HepG2 (cell line): Measurements from ENCODE around the gene PLEKHG2. TPM values are rescaled to one million over a fixed set of nuclear protein-coding genes. Genes with fewer than 3 reads are reported as not detected.

Experiments used
- HCFC1 ChIP-seq: fragments of 150-350 bp; IDR thresholded peaks from 2 replicates; pipeline ENCODE4 v1.6.1; 2014; ENCODE audit warnings: low read depth, low read length
- HNRNPH1 ChIP-seq: fragments of 200-400 bp; formaldehyde crosslinking; optimal IDR thresholded peaks from 2 replicates; pipeline ENCODE3; 2017; ENCODE audit warnings: mild to moderate bottlenecking, low read depth, low read length
- KDM1A ChIP-seq: IDR thresholded peaks from 2 replicates; pipeline ENCODE4 v1.6.1; 2016; ENCODE audit warnings: missing compliant biosample characterization
- NCOA5 ChIP-seq: sonication (generic); formaldehyde crosslinking; IDR thresholded peaks from 2 replicates; pipeline ENCODE4 v1.4.0; 2020; ENCODE audit warnings: missing genetic modification reagents
- PHF21A ChIP-seq: sonication (generic); formaldehyde crosslinking; IDR thresholded peaks from 2 replicates; pipeline ENCODE4 v1.5.0; 2020; ENCODE audit warnings: mild to moderate bottlenecking, missing genetic modification reagents
- POLR2AphosphoS2 ChIP-seq: IDR thresholded peaks from 2 replicates; pipeline ENCODE4 v1.6.1; 2011; ENCODE audit warnings: low read depth, low read length, improper control_type of control experiment
- RAD21 ChIP-seq: fragments of 450-650 bp; formaldehyde crosslinking; IDR thresholded peaks from 2 replicates; pipeline ENCODE4 v1.5.0; 2020; ENCODE audit warnings: mild to moderate bottlenecking
- RORA ChIP-seq: sonication (generic); formaldehyde crosslinking; IDR thresholded peaks from 2 replicates; pipeline ENCODE4 v1.5.0; 2020; ENCODE audit warnings: mild to moderate bottlenecking, missing genetic modification reagents, moderate library complexity
- SCMH1 ChIP-seq: sonication (generic); formaldehyde crosslinking; IDR thresholded peaks from 2 replicates; pipeline ENCODE4 v1.9.0; 2021; ENCODE audit warnings: missing genetic modification reagents, mild to moderate bottlenecking, borderline replicate concordance
- SIN3A ChIP-seq: IDR thresholded peaks from 2 replicates; pipeline ENCODE4 v1.6.1; 2011; ENCODE audit warnings: low read depth, mild to moderate bottlenecking, control low read depth, low read length, borderline replicate concordance
- SP2 ChIP-seq: sonication (generic); formaldehyde crosslinking; IDR thresholded peaks from 2 replicates; pipeline ENCODE4 v1.5.1; 2020; ENCODE audit warnings: mild to moderate bottlenecking, missing genetic modification reagents
- ZKSCAN1 ChIP-seq: fragments of 150-350 bp; IDR thresholded peaks from 2 replicates; pipeline ENCODE4 v1.6.1; 2014; ENCODE audit warnings: low read length
- ZMYM3 ChIP-seq: sonication (generic); formaldehyde crosslinking; IDR thresholded peaks from 2 replicates; pipeline ENCODE4 v1.5.1; 2020; ENCODE audit warnings: mild to moderate bottlenecking, missing genetic modification reagents
- ZNF143 ChIP-seq: sonication (generic); formaldehyde crosslinking; IDR thresholded peaks from 2 replicates; pipeline ENCODE4 v1.4.0; 2020; ENCODE audit warnings: missing genetic modification reagents
- ZNF552 ChIP-seq: sonication (generic); formaldehyde crosslinking; IDR thresholded peaks from 2 replicates; pipeline ENCODE4 v1.9.0; 2022; ENCODE audit warnings: missing genetic modification reagents, mild to moderate bottlenecking, borderline replicate concordance
- ZNF556 ChIP-seq: sonication (generic); formaldehyde crosslinking; IDR thresholded peaks from 2 replicates; pipeline ENCODE4 v1.4.0; 2020; ENCODE audit warnings: mild to moderate bottlenecking, missing genetic modification reagents, borderline replicate concordance
- ZNF577 ChIP-seq: sonication (generic); formaldehyde crosslinking; IDR thresholded peaks from 2 replicates; pipeline ENCODE4 v1.4.0; 2020; ENCODE audit warnings: mild to moderate bottlenecking, low read depth, missing genetic modification reagents, borderline replicate concordance
- ZNF614 ChIP-seq: IDR thresholded peaks from 2 replicates; pipeline ENCODE4 v1.6.1; 2018; ENCODE audit warnings: missing biosample characterization, missing genetic modification reagents, inconsistent platforms, borderline replicate concordance
- ZNF841 ChIP-seq: sonication (generic); formaldehyde crosslinking; IDR thresholded peaks from 2 replicates; pipeline ENCODE4 v1.8.1; 2023; ENCODE audit warnings: missing genetic modification reagents, borderline replicate concordance
- polyA plus RNA-seq, 8 experiments: library from polyadenylated mRNA; depleted of rRNA in 3 of 8; stranded (reverse) in 7 of 8; unstranded in 1 of 8; fragments of >200 nt; fragmentation: Illumina TruSeq in 4 of 8; extraction: Trizol in 4 of 8; gene quantifications; 2 replicates each; pipeline versions ENCODE4 v1.2.1 to v1.2.3, GENCODE V29; 2011 to 2016; ENCODE audit warnings: low read depth in 4 of 8, missing spikeins in 1 of 8, mixed read lengths in 1 of 8; ENCODE audit not compliant: insufficient read depth in 1 of 8
- total RNA-seq, 5 experiments: library from RNA; depleted of rRNA; stranded (reverse); fragments of >200 nt; fragmentation: Illumina TruSeq; extraction: Trizol; gene quantifications; 2 replicates each; pipeline ENCODE4 v1.2.3, GENCODE V29; 2016; ENCODE audit warnings: low read depth in 1 of 5
- TF ChIP-seq, protein P1 (sequence below): sonication (generic); formaldehyde crosslinking; IDR thresholded peaks from 2 replicates; pipeline ENCODE4 v1.5.1; 2020; ENCODE audit warnings: mild to moderate bottlenecking, missing genetic modification reagents
- TF ChIP-seq, protein P2 (sequence below): sonication (generic); formaldehyde crosslinking; IDR thresholded peaks from 2 replicates; pipeline ENCODE4 v1.5.0; 2020; ENCODE audit warnings: missing genetic modification reagents
- TF ChIP-seq, protein P3 (sequence below): IDR thresholded peaks from 2 replicates; pipeline ENCODE4 v1.4.0; 2020; ENCODE audit warnings: mild to moderate bottlenecking, missing genetic modification reagents

The PLEKHG2 gene
- total and polyA plus RNA-seq, 2 of the 13 experiments (the other 11 are each of a cell fraction or from before 2014, with no cell fraction given): 3.6 to 6.8 TPM

DNA sequence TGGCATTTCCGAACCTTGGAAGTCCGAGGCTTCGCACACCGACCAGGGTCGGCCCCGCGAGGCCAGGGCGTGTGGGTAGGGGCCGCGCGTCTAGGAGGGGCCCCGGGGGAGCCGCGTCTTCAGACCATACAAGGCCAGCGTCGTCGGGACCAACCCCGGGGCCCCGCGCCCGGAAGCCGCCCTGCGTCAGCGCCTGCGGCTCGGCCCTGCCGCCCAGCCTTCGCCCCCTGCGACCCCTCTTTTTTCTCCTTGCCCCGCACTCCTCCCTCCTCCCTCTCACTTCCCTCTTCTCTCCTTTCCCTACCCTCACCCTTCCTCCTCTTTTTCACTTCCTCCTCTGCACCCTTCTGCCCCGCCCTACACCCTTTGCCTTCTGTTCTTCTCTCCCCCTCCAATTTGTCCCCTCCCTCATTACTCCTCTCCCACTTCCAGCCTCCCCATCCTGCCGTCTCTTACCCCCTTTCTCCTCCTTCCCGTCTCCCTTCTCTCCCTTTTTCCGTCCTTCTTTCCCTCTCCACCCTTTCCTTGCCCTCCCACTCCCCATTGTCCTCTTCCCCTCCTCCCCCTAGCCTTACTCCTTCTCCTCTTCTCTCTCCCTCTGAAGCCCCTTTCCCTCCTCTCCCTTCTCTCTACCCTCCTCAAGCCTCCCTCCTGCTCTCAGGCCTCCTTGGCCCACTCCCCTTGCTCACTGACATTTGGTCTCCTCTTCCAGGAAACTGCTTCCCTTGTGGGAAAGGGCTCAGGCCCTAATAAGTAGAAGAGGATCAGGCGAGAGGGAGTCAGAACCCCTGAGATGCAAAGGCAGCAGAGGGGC is 2.2 kb upstream of the PLEKHG2 start (continued):
- TF ChIP-seq, protein P1, sequence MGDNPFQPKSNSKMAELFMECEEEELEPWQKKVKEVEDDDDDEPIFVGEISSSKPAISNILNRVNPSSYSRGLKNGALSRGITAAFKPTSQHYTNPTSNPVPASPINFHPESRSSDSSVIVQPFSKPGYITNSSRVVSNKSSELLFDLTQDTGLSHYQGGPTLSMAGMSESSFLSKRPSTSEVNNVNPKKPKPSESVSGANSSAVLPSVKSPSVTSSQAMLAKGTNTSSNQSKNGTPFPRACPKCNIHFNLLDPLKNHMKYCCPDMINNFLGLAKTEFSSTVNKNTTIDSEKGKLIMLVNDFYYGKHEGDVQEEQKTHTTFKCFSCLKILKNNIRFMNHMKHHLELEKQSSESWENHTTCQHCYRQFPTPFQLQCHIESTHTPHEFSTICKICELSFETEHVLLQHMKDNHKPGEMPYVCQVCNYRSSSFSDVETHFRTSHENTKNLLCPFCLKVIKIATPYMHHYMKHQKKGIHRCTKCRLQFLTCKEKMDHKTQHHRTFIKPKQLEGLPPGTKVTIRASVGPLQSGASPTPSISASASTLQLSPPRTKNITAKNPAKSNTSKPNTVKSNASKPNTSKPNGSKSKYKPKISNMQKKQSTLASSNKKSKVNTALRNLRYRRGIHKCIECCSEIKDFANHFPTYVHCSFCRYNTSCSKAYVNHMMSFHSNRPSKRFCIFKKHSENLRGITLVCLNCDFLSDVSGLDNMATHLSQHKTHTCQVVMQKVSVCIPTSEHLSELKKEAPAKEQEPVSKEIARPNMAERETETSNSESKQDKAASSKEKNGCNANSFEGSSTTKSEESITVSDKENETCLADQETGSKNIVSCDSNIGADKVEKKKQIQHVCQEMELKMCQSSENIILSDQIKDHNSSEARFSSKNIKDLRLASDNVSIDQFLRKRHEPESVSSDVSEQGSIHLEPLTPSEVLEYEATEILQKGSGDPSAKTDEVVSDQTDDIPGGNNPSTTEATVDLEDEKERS (CRISPR knock-in tag): no peak
- TF ChIP-seq NCOA5 (CRISPR knock-in tag) (no peak), ZNF143 (no peak), RAD21 (CRISPR knock-in tag) (no peak), ZMYM3 (CRISPR knock-in tag) (no peak), ZNF556 (CRISPR knock-in tag) (0 out of 2 replicates have a peak, but pooled peaks have one; percentile 52), ZNF577 (CRISPR knock-in tag) (no peak), ZNF552 (CRISPR knock-in tag) (no peak), ZNF841 (CRISPR knock-in tag) (no peak), SIN3A (0 out of 2 replicates have a peak, but pooled peaks have one; percentile 57), HCFC1 (no peak), POLR2AphosphoS2 (no peak), SCMH1 (CRISPR knock-in tag) (no peak), SP2 (CRISPR knock-in tag) (0 out of 2 replicates have a peak, but pooled peaks have one; percentile 0), ZKSCAN1 (no peak), RORA (CRISPR knock-in tag) (no peak), HNRNPH1 (no peak), PHF21A (no peak), ZNF614 (CRISPR knock-in tag) (0 out of 2 replicates have a peak, but pooled peaks have one; percentile 45), KDM1A (no peak)
- TF ChIP-seq, protein P2, sequence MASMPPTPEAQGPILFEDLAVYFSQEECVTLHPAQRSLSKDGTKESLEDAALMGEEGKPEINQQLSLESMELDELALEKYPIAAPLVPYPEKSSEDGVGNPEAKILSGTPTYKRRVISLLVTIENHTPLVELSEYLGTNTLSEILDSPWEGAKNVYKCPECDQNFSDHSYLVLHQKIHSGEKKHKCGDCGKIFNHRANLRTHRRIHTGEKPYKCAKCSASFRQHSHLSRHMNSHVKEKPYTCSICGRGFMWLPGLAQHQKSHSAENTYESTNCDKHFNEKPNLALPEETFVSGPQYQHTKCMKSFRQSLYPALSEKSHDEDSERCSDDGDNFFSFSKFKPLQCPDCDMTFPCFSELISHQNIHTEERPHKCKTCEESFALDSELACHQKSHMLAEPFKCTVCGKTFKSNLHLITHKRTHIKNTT (CRISPR knock-in tag): no peak
- TF ChIP-seq, protein P3, sequence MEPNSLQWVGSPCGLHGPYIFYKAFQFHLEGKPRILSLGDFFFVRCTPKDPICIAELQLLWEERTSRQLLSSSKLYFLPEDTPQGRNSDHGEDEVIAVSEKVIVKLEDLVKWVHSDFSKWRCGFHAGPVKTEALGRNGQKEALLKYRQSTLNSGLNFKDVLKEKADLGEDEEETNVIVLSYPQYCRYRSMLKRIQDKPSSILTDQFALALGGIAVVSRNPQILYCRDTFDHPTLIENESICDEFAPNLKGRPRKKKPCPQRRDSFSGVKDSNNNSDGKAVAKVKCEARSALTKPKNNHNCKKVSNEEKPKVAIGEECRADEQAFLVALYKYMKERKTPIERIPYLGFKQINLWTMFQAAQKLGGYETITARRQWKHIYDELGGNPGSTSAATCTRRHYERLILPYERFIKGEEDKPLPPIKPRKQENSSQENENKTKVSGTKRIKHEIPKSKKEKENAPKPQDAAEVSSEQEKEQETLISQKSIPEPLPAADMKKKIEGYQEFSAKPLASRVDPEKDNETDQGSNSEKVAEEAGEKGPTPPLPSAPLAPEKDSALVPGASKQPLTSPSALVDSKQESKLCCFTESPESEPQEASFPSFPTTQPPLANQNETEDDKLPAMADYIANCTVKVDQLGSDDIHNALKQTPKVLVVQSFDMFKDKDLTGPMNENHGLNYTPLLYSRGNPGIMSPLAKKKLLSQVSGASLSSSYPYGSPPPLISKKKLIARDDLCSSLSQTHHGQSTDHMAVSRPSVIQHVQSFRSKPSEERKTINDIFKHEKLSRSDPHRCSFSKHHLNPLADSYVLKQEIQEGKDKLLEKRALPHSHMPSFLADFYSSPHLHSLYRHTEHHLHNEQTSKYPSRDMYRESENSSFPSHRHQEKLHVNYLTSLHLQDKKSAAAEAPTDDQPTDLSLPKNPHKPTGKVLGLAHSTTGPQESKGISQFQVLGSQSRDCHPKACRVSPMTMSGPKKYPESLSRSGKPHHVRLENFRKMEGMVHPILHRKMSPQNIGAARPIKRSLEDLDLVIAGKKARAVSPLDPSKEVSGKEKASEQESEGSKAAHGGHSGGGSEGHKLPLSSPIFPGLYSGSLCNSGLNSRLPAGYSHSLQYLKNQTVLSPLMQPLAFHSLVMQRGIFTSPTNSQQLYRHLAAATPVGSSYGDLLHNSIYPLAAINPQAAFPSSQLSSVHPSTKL (CRISPR knock-in tag): 0 out of 2 replicates have a peak, but pooled peaks have one; percentile 24
